Thyroid gland (tissue), 4 donors: ENCODE measurements around the gene LILRB2. TPM values are rescaled to one million over a fixed set of nuclear protein-coding genes. Genes with fewer than 3 reads are reported as not detected.
"Not testable (repeated sequence)": the region's sequence is repeated elsewhere in the genome, so short reads cannot be mapped to it uniquely, and the experiment has no call there.

ENCODE experiments used
- DNase-seq, 2 donors: peaks; one replicate each; pipeline ENCODE4 v3.0.0-alpha.2; 2019
- H3K27ac ChIP-seq, 3 donors: fragments of 200-600 bp; sonication (generic); 1 replicate in 2 of 3; 2 replicates in 1 of 3; pipeline ENCODE4 v1.5.1; 2016 to 2019; ENCODE audit warnings: mild to moderate bottlenecking in 1 of 3, moderate library complexity in 1 of 3
- H3K27me3 ChIP-seq: fragments of 200-600 bp; sonication (generic); one replicate; pipeline ENCODE4 v1.5.1; 2019
- H3K36me3 ChIP-seq, 2 donors: fragments of 200-600 bp; sonication (generic); one replicate each; pipeline ENCODE4 v1.5.1; 2016 to 2019
- H3K4me1 ChIP-seq, 2 donors: fragments of 200-600 bp; sonication (generic); one replicate each; pipeline ENCODE4 v1.5.1; 2017 to 2019
- H3K4me3 ChIP-seq, 3 donors: fragments of 200-600 bp; sonication (generic); replicated peaks in 1 of 3; 1 replicate in 2 of 3; 2 replicates in 1 of 3; pipeline ENCODE4 v1.5.1; 2016; ENCODE audit warnings: mild to moderate bottlenecking in 1 of 3
- H3K9me3 ChIP-seq: fragments of 200-600 bp; sonication (generic); one replicate; pipeline ENCODE4 v1.5.1; 2017
- POLR2A ChIP-seq, 2 donors: fragments of 450-650 bp; IDR thresholded peaks; one replicate each; pipeline ENCODE4 v1.6.1; 2017; ENCODE audit warnings: antibody characterized with exemption in 2 of 2, mild to moderate bottlenecking in 2 of 2, moderate library complexity in 1 of 2
- WGBS, 2 donors: methylation state at CpG; one replicate each; pipeline ENCODE4 v1.1.5; 2017; 5-methylcytosine and 5-hydroxymethylcytosine counted together
- intact Hi-C: fragments of 100-400 bp; cut with DNase I; formaldehyde crosslinking; loops from one replicate; pipeline ENCODE4 v1.15.1; 2023
- total RNA-seq, 4 donors: library from RNA; depleted of rRNA; stranded (reverse); fragments of >200 nt; gene quantifications; one replicate each; pipeline ENCODE4 v1.2.3, GENCODE V29; 2016
- TF ChIP-seq, protein P1 (sequence below), 6 experiments: fragments of 200-600 bp in 3 of 6; fragments of 450-650 bp in 3 of 6; sonication (generic) in 3 of 6; IDR thresholded peaks; one replicate each; pipeline ENCODE4 v1.5.1; 2016 to 2019; ENCODE audit warnings: antibody characterized with exemption in 6 of 6, mild to moderate bottlenecking in 2 of 6, inconsistent platforms in 1 of 6, moderate library complexity in 1 of 6

The LILRB2 gene
- total RNA-seq, 4 donors from 2014 or later, result 0.67 to 2.0 (median 1.1) TPM

DNA sequence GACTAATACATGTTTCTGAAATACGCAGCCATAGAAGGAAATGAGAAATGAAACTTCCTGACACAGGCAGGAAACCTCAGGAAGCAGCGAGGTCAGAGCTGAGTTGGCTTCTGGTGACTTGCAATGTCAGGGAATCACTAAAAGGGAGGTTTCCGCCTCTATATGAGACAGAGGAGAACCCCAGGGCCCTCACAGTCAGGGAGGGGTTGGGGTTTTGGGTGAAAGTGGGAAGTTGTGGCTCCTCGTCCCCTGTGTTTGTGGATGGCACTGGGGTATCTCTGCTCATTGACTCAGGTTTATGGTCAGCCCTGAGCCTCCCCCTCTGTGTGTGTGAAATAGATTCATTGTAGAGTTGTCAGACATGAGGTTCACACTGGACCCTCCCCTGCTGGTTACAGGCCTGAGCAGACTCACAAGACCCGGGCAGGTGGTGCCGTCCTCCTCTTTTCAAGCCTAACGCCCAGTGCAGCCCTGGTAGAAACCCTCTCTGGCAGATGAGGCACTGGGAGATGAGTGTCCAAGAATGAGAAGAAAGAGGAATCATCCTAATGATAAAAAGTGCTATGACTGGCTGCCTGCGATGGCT, 32.8 kb downstream of the LILRB2 start:
- no peak for DNase-seq
- H3K27me3 ChIP-seq, result no peaks in the 10 kb centered on the region
- TF ChIP-seq, protein P1, sequence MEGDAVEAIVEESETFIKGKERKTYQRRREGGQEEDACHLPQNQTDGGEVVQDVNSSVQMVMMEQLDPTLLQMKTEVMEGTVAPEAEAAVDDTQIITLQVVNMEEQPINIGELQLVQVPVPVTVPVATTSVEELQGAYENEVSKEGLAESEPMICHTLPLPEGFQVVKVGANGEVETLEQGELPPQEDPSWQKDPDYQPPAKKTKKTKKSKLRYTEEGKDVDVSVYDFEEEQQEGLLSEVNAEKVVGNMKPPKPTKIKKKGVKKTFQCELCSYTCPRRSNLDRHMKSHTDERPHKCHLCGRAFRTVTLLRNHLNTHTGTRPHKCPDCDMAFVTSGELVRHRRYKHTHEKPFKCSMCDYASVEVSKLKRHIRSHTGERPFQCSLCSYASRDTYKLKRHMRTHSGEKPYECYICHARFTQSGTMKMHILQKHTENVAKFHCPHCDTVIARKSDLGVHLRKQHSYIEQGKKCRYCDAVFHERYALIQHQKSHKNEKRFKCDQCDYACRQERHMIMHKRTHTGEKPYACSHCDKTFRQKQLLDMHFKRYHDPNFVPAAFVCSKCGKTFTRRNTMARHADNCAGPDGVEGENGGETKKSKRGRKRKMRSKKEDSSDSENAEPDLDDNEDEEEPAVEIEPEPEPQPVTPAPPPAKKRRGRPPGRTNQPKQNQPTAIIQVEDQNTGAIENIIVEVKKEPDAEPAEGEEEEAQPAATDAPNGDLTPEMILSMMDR (IDR thresholded peaks at IDR 0.05), result no peak
- TF ChIP-seq POLR2A (IDR thresholded peaks at IDR 0.05), result no peak
- no peaks in the 10 kb centered on the region for H3K4me1 ChIP-seq
- H3K36me3 ChIP-seq, result no peaks in the 10 kb centered on the region
- intact Hi-C loops, result no loop called here
- H3K4me3 ChIP-seq, result no peak overlapping the region
- H3K9me3 ChIP-seq, result no peaks in the 10 kb centered on the region
- 61 to 72% methylated on average over 8 of the region's 8 CpGs for WGBS, 2 donors
- H3K27ac ChIP-seq, result no peak overlapping the region

DNA sequence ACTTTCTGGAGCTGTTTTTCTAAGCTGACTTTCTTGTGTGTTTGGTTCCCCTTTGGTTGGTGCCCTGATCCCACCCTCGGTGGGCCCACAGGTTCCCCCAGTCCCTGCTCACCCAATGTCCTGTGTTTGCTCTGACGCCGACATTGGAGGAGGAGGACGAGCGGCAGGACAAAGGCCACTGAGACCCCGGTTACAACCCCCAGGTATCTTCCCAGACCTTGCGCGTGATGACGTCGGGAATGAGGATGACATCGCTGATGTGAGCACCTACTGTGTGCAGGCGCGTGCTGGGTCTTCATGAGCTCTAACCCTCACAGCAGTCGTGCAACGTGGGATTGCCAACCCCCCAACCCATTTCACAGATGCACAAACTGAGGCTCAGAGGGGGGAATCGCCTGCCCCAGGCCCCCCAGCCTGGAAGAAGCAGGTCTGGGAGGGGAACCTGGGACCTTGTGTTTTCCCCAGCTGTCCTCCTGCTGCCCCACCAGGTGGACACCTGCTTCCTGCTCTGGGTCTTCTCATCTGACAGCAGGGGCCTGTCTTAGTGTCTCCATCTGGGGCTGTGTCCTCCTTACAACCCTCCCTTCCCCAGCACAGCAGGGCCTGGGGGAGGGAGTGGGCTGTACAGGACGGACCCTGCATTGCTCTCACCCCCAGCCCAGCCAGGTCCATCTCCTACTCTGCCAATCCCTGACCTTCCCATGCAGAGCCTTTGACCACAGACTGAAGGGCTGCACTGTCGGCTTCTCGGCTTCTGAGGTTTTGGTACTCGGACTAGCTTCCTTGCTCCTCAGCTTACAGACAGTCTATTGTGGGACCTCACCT, 33.6 kb downstream of the LILRB2 start:
- Histone ChIP-seq H3K4me1 (no peaks in the 10 kb centered on the region), H3K36me3 (no peaks in the 10 kb centered on the region), H3K4me3 (no peak overlapping the region), H3K27me3 (no peaks in the 10 kb centered on the region), H3K9me3 (no peaks in the 10 kb centered on the region), H3K27ac (no peak overlapping the region)
- WGBS, 2 donors, result 82 to 85% methylated on average over 18 to 20 of the region's 20 CpGs
- no peak for TF ChIP-seq POLR2A (IDR thresholded peaks at IDR 0.05)
- TF ChIP-seq, protein P1 (IDR thresholded peaks at IDR 0.05), result no peak
- intact Hi-C loops, result no loop called here
- no peak for DNase-seq

DNA sequence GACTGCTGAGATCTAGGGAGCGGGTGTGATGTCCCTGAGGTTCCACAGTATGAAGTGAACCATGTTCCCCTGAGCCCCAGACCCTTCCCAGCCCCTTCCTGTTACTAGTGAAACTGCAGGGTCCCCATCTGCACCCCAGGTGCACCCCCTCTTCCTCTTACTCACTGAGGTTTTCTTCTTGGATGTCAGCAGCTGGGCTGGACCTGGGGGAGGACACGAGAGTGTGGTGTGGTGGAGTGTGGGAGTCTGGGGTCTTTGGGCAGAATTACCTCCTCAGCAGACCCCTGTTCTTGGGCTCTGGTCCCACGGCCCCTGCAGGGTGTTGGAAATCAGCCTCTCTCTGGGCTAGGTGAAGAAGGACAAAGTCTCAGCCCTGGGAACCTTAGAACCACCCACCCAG, 35.0 kb downstream of the LILRB2 start:
- 80 to 84% methylated on average over 3 of the region's 3 CpGs for WGBS, 2 donors

DNA sequence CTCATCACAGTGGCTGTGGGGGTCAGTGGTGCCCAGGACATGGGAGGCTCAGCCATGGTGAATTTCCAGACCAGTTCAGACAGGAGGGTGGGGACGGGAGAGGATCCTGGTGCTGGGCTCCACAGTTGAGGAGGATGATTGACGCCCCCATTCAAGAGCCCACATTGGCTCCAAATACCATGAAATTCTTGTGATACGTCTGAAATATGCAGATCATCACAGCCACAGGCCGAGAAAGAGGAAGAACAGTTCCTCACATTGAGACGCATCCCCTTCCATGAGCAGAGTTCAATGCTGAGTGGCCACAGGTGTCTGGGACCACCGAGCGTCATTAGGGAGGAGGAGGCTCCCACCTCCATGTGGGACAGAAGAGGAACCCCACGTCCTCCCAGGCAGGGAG, 37.1 kb downstream of the LILRB2 start:
- H3K4me1 ChIP-seq, H3K27ac ChIP-seq, H3K27me3 ChIP-seq, H3K36me3 ChIP-seq, H3K9me3 ChIP-seq, intact Hi-C loops, DNase-seq, H3K4me3 ChIP-seq: not testable (repeated sequence)
- no CpG with 5 or more reads among the region's 8 CpGs for WGBS, 2 donors

More for the DNA sequence above, 35.0 kb downstream of the LILRB2 start:
- intact Hi-C loops, result no loop called here
- TF ChIP-seq, protein P1 (IDR thresholded peaks at IDR 0.05), result no peak
- TF ChIP-seq POLR2A (IDR thresholded peaks at IDR 0.05), result no peak
- Histone ChIP-seq H3K27ac (no peak overlapping the region), H3K27me3 (no peaks in the 10 kb centered on the region), H3K36me3 (no peaks in the 10 kb centered on the region), H3K4me3 (no peak overlapping the region), H3K4me1 (no peaks in the 10 kb centered on the region), H3K9me3 (no peaks in the 10 kb centered on the region)
- no peak for DNase-seq

DNA sequence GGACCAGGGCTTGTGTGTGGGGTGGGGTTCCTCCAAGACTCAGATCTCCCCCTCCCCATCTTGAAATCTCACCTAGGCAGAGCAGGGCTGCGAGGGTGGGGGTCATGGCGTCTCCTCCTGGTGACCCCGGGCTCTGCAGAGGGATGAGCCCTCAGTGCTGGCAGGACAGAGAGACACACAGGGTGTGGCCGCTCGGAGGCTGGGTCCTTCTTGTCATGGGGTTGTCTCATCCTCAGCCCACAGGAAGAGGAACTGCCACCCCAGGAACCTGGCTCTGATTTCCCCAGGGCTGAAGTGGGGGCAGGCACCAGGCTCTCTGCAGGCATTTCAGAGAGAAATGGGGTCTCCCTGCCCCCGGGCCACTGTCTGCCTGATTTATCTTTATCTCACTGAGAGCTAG, 38.3 kb downstream of the LILRB2 start, which contains the start of gene LILRA6:
Gene LILRA6, minus strand, starts transcription at position 145 of the 400 bp plus-strand sequence.
- H3K9me3 ChIP-seq, DNase-seq, intact Hi-C loops, H3K4me1 ChIP-seq, H3K4me3 ChIP-seq, H3K36me3 ChIP-seq, H3K27ac ChIP-seq, H3K27me3 ChIP-seq: not testable (repeated sequence)
- whole genome bisulfite sequencing, 2 donors, result no CpG with 5 or more reads among the region's 6 CpGs

DNA sequence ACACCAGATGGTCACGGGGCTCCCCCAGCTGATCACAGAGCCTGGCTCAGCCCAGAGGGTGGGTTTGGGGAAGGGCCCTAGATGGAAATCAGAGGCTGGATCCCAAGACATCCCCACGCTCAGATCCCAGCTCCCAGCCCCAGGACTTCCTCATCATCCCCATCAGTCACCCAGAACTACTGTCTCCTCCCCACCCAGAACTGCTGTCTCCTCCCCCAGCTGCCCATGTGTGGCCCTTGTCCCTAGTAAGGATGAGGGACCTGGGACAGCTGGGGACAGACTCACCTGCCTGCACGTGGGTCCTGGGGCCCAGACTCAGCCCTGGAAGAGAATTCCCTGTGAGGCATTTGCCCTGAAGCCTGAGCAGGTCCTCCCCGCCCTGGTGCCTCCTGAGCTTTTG, 38.7 kb downstream of the LILRB2 start:
- intact Hi-C loops, H3K9me3 ChIP-seq, H3K27ac ChIP-seq, H3K4me1 ChIP-seq, H3K27me3 ChIP-seq, H3K4me3 ChIP-seq, DNase-seq, H3K36me3 ChIP-seq: not testable (repeated sequence)
- WGBS, 2 donors, result 55% methylated on average over 2 of the region's 4 CpGs; no CpG with 5 or more reads in 1 of the 2 donors

DNA sequence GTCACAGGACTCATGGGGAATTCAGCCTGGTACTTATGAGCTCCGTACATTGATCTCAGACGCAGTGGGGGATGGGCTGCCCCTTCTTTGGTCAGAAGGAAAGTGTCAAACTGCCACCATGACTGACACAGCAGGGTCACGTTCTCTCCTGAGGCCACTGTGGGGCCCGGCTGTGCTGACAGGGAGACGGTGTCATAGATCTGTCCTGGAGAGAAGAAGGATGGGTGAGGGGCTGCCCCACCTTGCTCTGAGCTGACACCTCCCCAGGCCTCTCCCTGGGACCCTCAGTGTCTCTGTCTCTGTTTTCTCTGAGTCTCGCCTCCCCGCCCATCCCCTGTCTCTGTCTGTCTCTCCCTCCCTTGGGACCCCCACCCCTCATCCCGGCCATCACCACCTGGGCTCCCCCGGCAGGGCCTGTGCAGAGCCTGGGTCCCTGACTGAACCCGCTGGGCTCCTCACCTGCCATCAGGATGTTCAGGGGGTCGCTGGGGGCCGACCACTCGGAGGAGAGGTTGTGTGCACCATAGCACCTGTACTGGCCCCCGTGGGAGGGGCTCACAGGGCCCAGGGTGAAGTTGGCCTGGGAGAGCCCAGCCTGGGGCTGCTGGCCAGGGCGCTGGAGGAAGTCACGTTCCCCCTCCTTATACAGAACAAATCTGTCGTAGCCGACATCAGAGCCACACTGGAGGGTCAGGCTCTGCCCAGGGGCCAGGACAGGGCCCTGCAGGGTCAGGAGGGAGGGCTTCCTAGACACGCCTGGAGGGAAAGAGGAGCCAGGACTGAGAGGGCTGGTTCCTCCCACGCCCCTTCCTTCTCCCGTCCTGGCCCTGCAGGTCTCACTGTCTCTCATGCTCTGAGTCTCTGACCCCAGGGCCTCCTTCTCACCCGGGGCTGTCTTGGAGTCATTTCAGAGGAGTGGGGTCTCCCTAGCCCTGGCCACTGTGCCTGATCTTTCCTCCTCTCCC, 40.3 kb downstream of the LILRB2 start:
- H3K4me3 ChIP-seq, DNase-seq, intact Hi-C loops, H3K36me3 ChIP-seq, H3K27ac ChIP-seq, H3K27me3 ChIP-seq, H3K9me3 ChIP-seq, H3K4me1 ChIP-seq: not testable (repeated sequence)
- WGBS, 2 donors, result 58 to 63% methylated on average over 9 to 10 of the region's 22 CpGs

DNA sequence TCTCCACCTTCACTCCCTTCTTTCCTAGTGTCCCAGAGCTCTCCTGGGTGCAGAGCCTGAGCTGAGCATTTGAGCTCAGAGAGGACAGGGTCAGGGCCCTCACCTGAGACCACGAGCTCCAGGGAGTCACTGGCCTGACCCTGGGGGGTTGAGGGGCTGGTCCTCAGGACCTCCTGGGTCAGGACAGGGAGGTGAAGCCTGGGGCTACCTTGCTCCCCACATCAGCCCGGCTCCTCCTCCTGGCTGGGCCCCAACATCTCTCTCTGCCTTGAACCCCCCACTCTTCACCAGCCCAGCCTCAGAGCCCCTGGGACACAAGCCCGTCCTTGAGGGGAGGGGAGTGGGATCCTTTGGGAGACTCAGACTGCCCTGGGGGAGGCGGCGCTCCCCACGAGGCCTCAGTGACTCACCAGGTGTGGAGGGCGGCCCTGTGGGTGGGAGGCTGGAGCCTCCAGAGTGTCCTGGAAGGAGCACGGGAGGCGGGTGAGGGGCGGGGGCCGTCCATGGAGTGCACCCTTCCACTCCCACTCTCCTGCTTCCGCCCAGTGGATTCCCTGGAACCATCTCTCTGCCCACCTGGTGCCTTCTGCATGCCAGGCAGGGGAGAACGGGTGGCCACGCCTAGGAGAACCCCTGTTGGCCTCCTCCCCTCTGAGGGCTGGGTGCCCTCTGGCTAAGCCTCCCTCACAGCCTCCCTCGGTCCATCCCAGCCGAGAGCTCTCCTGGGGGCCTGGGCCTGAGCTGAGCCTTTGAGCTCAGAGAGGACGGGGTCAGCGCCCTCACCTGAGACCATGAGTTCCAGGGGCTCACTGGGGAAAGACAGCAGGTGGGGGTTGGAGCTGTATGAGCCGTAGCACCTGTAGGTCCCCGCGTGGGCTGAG, 41.2 kb downstream of the LILRB2 start:
- H3K9me3 ChIP-seq, DNase-seq, intact Hi-C loops, H3K27me3 ChIP-seq, H3K27ac ChIP-seq, H3K4me3 ChIP-seq, H3K36me3 ChIP-seq, H3K4me1 ChIP-seq: not testable (repeated sequence)
- WGBS, 2 donors, result 52 to 69% methylated on average over 8 to 10 of the region's 21 CpGs
